H1 (cell line): ENCODE data around the gene CACNA1C. TPM values are rescaled to one million over a fixed set of nuclear protein-coding genes. Genes with fewer than 3 reads are reported as not detected.

Experiments used
- CREB1 ChIP-seq: IDR thresholded peaks from 2 replicates; pipeline ENCODE4 v1.6.1; 2012; ENCODE audit warnings: inconsistent platforms
- KDM5A ChIP-seq: fragments of 200-600 bp; IDR thresholded peaks from 2 replicates; pipeline ENCODE4 v1.7.1; 2012; ENCODE audit warnings: mild to moderate bottlenecking, low read length, inconsistent platforms, mixed read lengths
- polyA plus RNA-seq, 7 experiments: library from polyadenylated mRNA; depleted of rRNA in 3 of 7; stranded (reverse) in 5 of 7; unstranded in 2 of 7; fragments of >200 nt in 5 of 7; fragments of 200-250 nt in 2 of 7; gene quantifications; 1 replicate in 5 of 7; 2 replicates in 1 of 7; 4 replicates in 1 of 7; pipeline versions ENCODE4 v1.2.1 to v1.2.3, GENCODE V29; 2011 to 2013; ENCODE audit warnings: missing spikeins in 2 of 7, mixed read lengths in 2 of 7
- total RNA-seq: library from RNA; stranded (reverse); fragmentation: NEBNext Ultra II Directional; extraction: Animal tissue kit (Norgen Biotek cat#: 25700); gene quantifications from 2 replicates; pipeline ENCODE4 v1.2.1, GENCODE V29; 2021
- TF ChIP-seq, protein P1 (sequence below): IDR thresholded peaks from 2 replicates; pipeline ENCODE4 v1.6.1; 2011; ENCODE audit warnings: low read length, improper control_type of control experiment

The CACNA1C gene
- total and polyA plus RNA-seq, 2 of the 8 experiments (the other 6 are each of a cell fraction or from before 2014, with no cell fraction given), result 1.3 TPM

DNA sequence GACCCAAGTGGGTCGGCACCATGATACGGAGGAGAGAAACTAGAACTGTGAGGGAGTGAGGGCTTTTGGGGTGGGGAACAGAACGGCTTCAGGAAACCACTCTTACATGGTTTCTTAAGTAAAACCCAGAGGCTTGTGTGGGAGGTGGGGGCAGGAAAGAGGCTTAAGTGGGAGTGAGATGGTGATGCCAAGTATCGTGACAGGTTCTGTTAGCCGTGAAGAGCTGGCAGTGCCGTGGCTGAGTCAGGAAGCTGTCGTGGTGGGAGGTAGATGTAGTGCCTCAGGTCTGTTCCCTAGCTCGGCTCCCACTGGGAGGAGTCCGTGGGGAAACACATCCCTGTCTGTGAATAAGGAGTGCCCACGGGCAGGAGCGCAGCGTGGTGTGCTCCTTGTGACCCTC, 556.2 kb downstream of the CACNA1C start (continued):
- TF ChIP-seq, protein P1, sequence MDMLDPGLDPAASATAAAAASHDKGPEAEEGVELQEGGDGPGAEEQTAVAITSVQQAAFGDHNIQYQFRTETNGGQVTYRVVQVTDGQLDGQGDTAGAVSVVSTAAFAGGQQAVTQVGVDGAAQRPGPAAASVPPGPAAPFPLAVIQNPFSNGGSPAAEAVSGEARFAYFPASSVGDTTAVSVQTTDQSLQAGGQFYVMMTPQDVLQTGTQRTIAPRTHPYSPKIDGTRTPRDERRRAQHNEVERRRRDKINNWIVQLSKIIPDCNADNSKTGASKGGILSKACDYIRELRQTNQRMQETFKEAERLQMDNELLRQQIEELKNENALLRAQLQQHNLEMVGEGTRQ, result no peak
- no peak for TF ChIP-seq CREB1
- TF ChIP-seq KDM5A, result no peak
